ENCODE results near the gene ELOVL6. TPM values are rescaled to one million over a fixed set of nuclear protein-coding genes. Genes with fewer than 3 reads are reported as not detected.
"Not testable (repeated sequence)": the region's sequence is repeated elsewhere in the genome, so short reads cannot be mapped to it uniquely, and the experiment has no call there.

ELOVL6 gene
- total RNA-seq, 2 donors from 2014 or later = 15.8 to 21.3 TPM

- Mint-ChIP-seq H3K27me3 (ENCODE audit: low read depth) (no peaks in the 10 kb centered on the region), H3K36me3 (ENCODE audit: insufficient read depth in 2 of 2) (peaks cover 2 to 5% of the 10 kb centered on the region in 2 donors), H3K4me3 (peak overlapping the region; percentile 45 to 65), H3K9me3 (no peaks in the 10 kb centered on the region), H3K4me1 (ENCODE audit: low read depth) (peaks cover 38% of the 10 kb centered on the region), H3K27ac (peak overlapping the region; percentile 95)
- ATAC-seq (replicated peaks in 1 of 2) (peak; percentile 10 to 12), DNase-seq (no peak)
These were observed 33.6 kb downstream of the ELOVL6 start for GRCh38 chr4:110164856-110165255.

- Mint-ChIP-seq H3K4me1 (ENCODE audit: low read depth) (peaks cover 38% of the 10 kb centered on the region), H3K4me3 (peak overlapping the region in 1 of 2 donors; percentile 15), H3K9me3 (no peaks in the 10 kb centered on the region), H3K27ac (no peak overlapping the region), H3K27me3 (ENCODE audit: low read depth) (no peaks in the 10 kb centered on the region), H3K36me3 (ENCODE audit: insufficient read depth in 2 of 2) (peaks cover 2 to 5% of the 10 kb centered on the region in 2 donors)
- ATAC-seq (replicated peaks in 1 of 2) (no peak), DNase-seq (no peak)
These were observed 34.2 kb downstream of the ELOVL6 start for GRCh38 chr4:110164251-110164650.

- Mint-ChIP-seq H3K27ac (peak overlapping the region; percentile 87), H3K36me3 (ENCODE audit: insufficient read depth in 2 of 2) (peaks cover 2 to 5% of the 10 kb centered on the region in 2 donors), H3K4me1 (ENCODE audit: low read depth) (peaks cover 38% of the 10 kb centered on the region), H3K4me3 (peak overlapping the region in 1 of 2 donors; percentile 54), H3K9me3 (no peaks in the 10 kb centered on the region), H3K27me3 (ENCODE audit: low read depth) (no peaks in the 10 kb centered on the region)
- DNase-seq = no peak
- no peak for ATAC-seq (replicated peaks in 1 of 2)
These were observed 34.9 kb downstream of the ELOVL6 start for GRCh38 chr4:110163327-110164069.

GRCh38 chr4:110160618-110161017 lies 37.8 kb downstream of the ELOVL6 start:
- H3K4me3 Mint-ChIP-seq = no peak overlapping the region
- H3K27me3 Mint-ChIP-seq (ENCODE audit: low read depth) = no peaks in the 10 kb centered on the region
- H3K27ac Mint-ChIP-seq = no peak overlapping the region
- H3K4me1 Mint-ChIP-seq (ENCODE audit: low read depth) = peaks cover 25% of the 10 kb centered on the region
- peaks cover 2 to 5% of the 10 kb centered on the region in 2 donors for H3K36me3 Mint-ChIP-seq (ENCODE audit: insufficient read depth in 2 of 2)
- H3K9me3 Mint-ChIP-seq = no peaks in the 10 kb centered on the region
- DNase-seq (no peak), ATAC-seq (replicated peaks in 1 of 2) (no peak)

- ATAC-seq (replicated peaks in 1 of 2) (no peak), DNase-seq (no peak)
- H3K36me3 Mint-ChIP-seq (ENCODE audit: insufficient read depth in 2 of 2) = peaks cover 2 to 5% of the 10 kb centered on the region in 2 donors
- no peak overlapping the region for H3K27ac Mint-ChIP-seq
- no peaks in the 10 kb centered on the region for H3K27me3 Mint-ChIP-seq (ENCODE audit: low read depth)
- H3K9me3 Mint-ChIP-seq = no peaks in the 10 kb centered on the region
- peaks cover 14% of the 10 kb centered on the region for H3K4me1 Mint-ChIP-seq (ENCODE audit: low read depth)
- H3K4me3 Mint-ChIP-seq = no peak overlapping the region
These were observed 38.9 kb downstream of the ELOVL6 start for GRCh38 chr4:110159541-110159940.

GRCh38 chr4:110157580-110157979 lies 40.8 kb downstream of the ELOVL6 start:
- DNase-seq = no peak
- ATAC-seq (replicated peaks in 1 of 2) = no peak
- H3K4me1 Mint-ChIP-seq (ENCODE audit: low read depth) = no peaks in the 10 kb centered on the region
- no peaks in the 10 kb centered on the region for H3K9me3 Mint-ChIP-seq
- H3K4me3 Mint-ChIP-seq = no peak overlapping the region
- no peaks in the 10 kb centered on the region for H3K27me3 Mint-ChIP-seq (ENCODE audit: low read depth)
- H3K27ac Mint-ChIP-seq = no peak overlapping the region
- H3K36me3 Mint-ChIP-seq (ENCODE audit: insufficient read depth in 2 of 2) = peaks cover 2% of the 10 kb centered on the region in 2 donors

- H3K4me3 Mint-ChIP-seq; H3K4me1 Mint-ChIP-seq (ENCODE audit: low read depth); H3K27ac Mint-ChIP-seq; DNase-seq; ATAC-seq (replicated peaks in 1 of 2); H3K27me3 Mint-ChIP-seq (ENCODE audit: low read depth); H3K36me3 Mint-ChIP-seq (ENCODE audit: insufficient read depth in 2 of 2); H3K9me3 Mint-ChIP-seq: not testable (repeated sequence)
These were observed 41.2 kb downstream of the ELOVL6 start for GRCh38 chr4:110157166-110157565.

- no peaks in the 10 kb centered on the region for H3K9me3 Mint-ChIP-seq
- no peaks in the 10 kb centered on the region for H3K4me1 Mint-ChIP-seq (ENCODE audit: low read depth)
- ATAC-seq (replicated peaks in 1 of 2) = no peak
- H3K36me3 Mint-ChIP-seq (ENCODE audit: insufficient read depth in 2 of 2) = peaks cover 0 to 2% of the 10 kb centered on the region in 2 donors
- no peak overlapping the region for H3K27ac Mint-ChIP-seq
- no peak overlapping the region for H3K4me3 Mint-ChIP-seq
- no peak for DNase-seq
- H3K27me3 Mint-ChIP-seq (ENCODE audit: low read depth) = no peaks in the 10 kb centered on the region
These were observed 42.0 kb downstream of the ELOVL6 start for GRCh38 chr4:110156442-110156841.

GRCh38 chr4:110155654-110156053 lies 42.8 kb downstream of the ELOVL6 start:
- H3K9me3 Mint-ChIP-seq = no peaks in the 10 kb centered on the region
- DNase-seq = no peak
- no peak overlapping the region for H3K27ac Mint-ChIP-seq
- H3K36me3 Mint-ChIP-seq (ENCODE audit: insufficient read depth in 2 of 2) = peaks cover 0 to 2% of the 10 kb centered on the region in 2 donors
- no peaks in the 10 kb centered on the region for H3K4me1 Mint-ChIP-seq (ENCODE audit: low read depth)
- ATAC-seq (replicated peaks in 1 of 2) = no peak
- H3K27me3 Mint-ChIP-seq (ENCODE audit: low read depth) = no peaks in the 10 kb centered on the region
- no peak overlapping the region for H3K4me3 Mint-ChIP-seq

GRCh38 chr4:110154582-110154981 lies 43.8 kb downstream of the ELOVL6 start:
- no peaks in the 10 kb centered on the region for H3K4me1 Mint-ChIP-seq (ENCODE audit: low read depth)
- DNase-seq (no peak), ATAC-seq (replicated peaks in 1 of 2) (no peak)
- no peaks in the 10 kb centered on the region for H3K9me3 Mint-ChIP-seq
- no peak overlapping the region for H3K27ac Mint-ChIP-seq
- no peak overlapping the region for H3K4me3 Mint-ChIP-seq
- no peaks in the 10 kb centered on the region for H3K36me3 Mint-ChIP-seq (ENCODE audit: insufficient read depth in 2 of 2)
- H3K27me3 Mint-ChIP-seq (ENCODE audit: low read depth) = no peaks in the 10 kb centered on the region

GRCh38 chr4:110152386-110152785 lies 46.0 kb downstream of the ELOVL6 start:
- Mint-ChIP-seq H3K27ac (no peak overlapping the region), H3K9me3 (no peaks in the 10 kb centered on the region), H3K36me3 (ENCODE audit: insufficient read depth in 2 of 2) (no peaks in the 10 kb centered on the region), H3K4me3 (no peak overlapping the region), H3K4me1 (ENCODE audit: low read depth) (no peaks in the 10 kb centered on the region), H3K27me3 (ENCODE audit: low read depth) (no peaks in the 10 kb centered on the region)
- no peak for ATAC-seq (replicated peaks in 1 of 2)
- DNase-seq = no peak

GRCh38 chr4:110149089-110149488 lies 49.3 kb downstream of the ELOVL6 start:
- no peak for ATAC-seq (replicated peaks in 1 of 2)
- no peak for DNase-seq

GRCh38 chr4:110142461-110142860 lies 56.0 kb downstream of the ELOVL6 start:
- Mint-ChIP-seq H3K27me3 (ENCODE audit: low read depth) (no peaks in the 10 kb centered on the region), H3K36me3 (ENCODE audit: insufficient read depth in 2 of 2) (peaks cover 4 to 10% of the 10 kb centered on the region in 2 donors)
- no peak for DNase-seq

More at GRCh38 chr4:110149089-110149488, 49.3 kb downstream of the ELOVL6 start:
- H3K4me1 Mint-ChIP-seq (ENCODE audit: low read depth) = no peaks in the 10 kb centered on the region
- H3K36me3 Mint-ChIP-seq (ENCODE audit: insufficient read depth in 2 of 2) = peaks cover 2% of the 10 kb centered on the region in 2 donors
- no peaks in the 10 kb centered on the region for H3K27me3 Mint-ChIP-seq (ENCODE audit: low read depth)
- H3K4me3 Mint-ChIP-seq = no peak overlapping the region
- no peaks in the 10 kb centered on the region for H3K9me3 Mint-ChIP-seq
- H3K27ac Mint-ChIP-seq = no peak overlapping the region

GRCh38 chr4:110139815-110140214 lies 58.6 kb downstream of the ELOVL6 start:
- Mint-ChIP-seq H3K27me3 (ENCODE audit: low read depth) (no peaks in the 10 kb centered on the region), H3K9me3 (no peaks in the 10 kb centered on the region), H3K4me1 (ENCODE audit: low read depth) (no peaks in the 10 kb centered on the region), H3K4me3 (no peak overlapping the region), H3K36me3 (ENCODE audit: insufficient read depth in 2 of 2) (peaks cover 2 to 10% of the 10 kb centered on the region in 2 donors), H3K27ac (no peak overlapping the region)
- DNase-seq (no peak), ATAC-seq (replicated peaks in 1 of 2) (no peak)

More at GRCh38 chr4:110142461-110142860, 56.0 kb downstream of the ELOVL6 start:
- ATAC-seq (replicated peaks in 1 of 2) = no peak
- Mint-ChIP-seq H3K9me3 (no peaks in the 10 kb centered on the region), H3K27ac (no peak overlapping the region), H3K4me3 (no peak overlapping the region), H3K4me1 (ENCODE audit: low read depth) (no peaks in the 10 kb centered on the region)

Measured in activated T-cell treated with anti-CD3 and anti-CD28 coated beads, Interleukin-2, amount 50 U/mL, for 72 hours (primary cell).